Naive thymus-derived CD4-positive, alpha-beta T cell (primary cell): ENCODE data around the gene CRADD. TPM values are rescaled to one million over a fixed set of nuclear protein-coding genes. Genes with fewer than 3 reads are reported as not detected.
A peak's percentile ranks its signal among the peaks of the same experiment; 100 is the strongest.
"Not testable (repeated sequence)": the region's sequence is repeated elsewhere in the genome, so short reads cannot be mapped to it uniquely, and the experiment has no call there.

Experiments used
- ATAC-seq: fragments of 150-1000 bp; cut with Tn5 transposase; 2 replicates; pipeline ENCODE4 v1.10.0; 2021; ENCODE audit warnings: mild to moderate bottlenecking, moderate library complexity
- CTCF ChIA-PET: fragments of 350-600 bp; sonication (Branson Sonifier 250); formaldehyde crosslinking; loops from one replicate; lab custom pipeline; 2021; ENCODE audit warnings: antibody characterized with exemption; lab: Charles Lee
- POLR2A ChIA-PET: fragments of 350-600 bp; sonication (Branson Sonifier 250); formaldehyde crosslinking; loops from one replicate; lab custom pipeline; 2021; ENCODE audit warnings: antibody characterized with exemption, inconsistent platforms; lab: Charles Lee
- DNase-seq, 9 donors: peaks; one replicate each; pipeline versions ENCODE4 v3.0.0 to v3.0.0-alpha.2; 2020 to 2022; ENCODE audit warnings: mixed read lengths in 1 of 9
- H3K27ac ChIP-seq: one replicate; pipeline ENCODE4 v1.7.0; 2013; ENCODE audit warnings: mild to moderate bottlenecking, low read depth, low read length, moderate library complexity
- H3K27me3 ChIP-seq, 2 donors: one replicate each; pipeline ENCODE4 v1.7.0; 2013; ENCODE audit warnings: low read length in 2 of 2, mild to moderate bottlenecking in 2 of 2, moderate library complexity in 2 of 2; ENCODE audit not compliant: control insufficient read depth in 2 of 2, insufficient read depth in 2 of 2
- H3K36me3 ChIP-seq, 3 experiments: 1 replicate in 2 of 3; 2 replicates in 1 of 3; pipeline ENCODE4 v1.7.0; 2013; ENCODE audit warnings: low read length in 3 of 3, mild to moderate bottlenecking in 3 of 3, moderate library complexity in 1 of 3; ENCODE audit not compliant: insufficient read depth in 3 of 3, control insufficient read depth in 2 of 3
- H3K4me1 ChIP-seq, 2 donors: one replicate each; pipeline ENCODE4 v1.7.0; 2013; ENCODE audit warnings: low read length in 2 of 2, mild to moderate bottlenecking in 2 of 2, moderate library complexity in 1 of 2; ENCODE audit not compliant: control insufficient read depth in 2 of 2, insufficient read depth in 2 of 2
- H3K4me3 ChIP-seq: 2 replicates; pipeline ENCODE4 v1.7.0; 2013; ENCODE audit warnings: mild to moderate bottlenecking, low read length
- H3K9me3 ChIP-seq, 3 experiments: 1 replicate in 2 of 3; 2 replicates in 1 of 3; pipeline ENCODE4 v1.7.0; 2013; ENCODE audit warnings: low read length in 3 of 3; ENCODE audit not compliant: control insufficient read depth in 2 of 3
- H3K27ac Mint-ChIP-seq, 9 donors: one replicate each; pipeline ENCODE4 v1.8.0; 2020 to 2022; ENCODE audit warnings: mixed read lengths in 9 of 9, mild to moderate bottlenecking in 8 of 9, moderate library complexity in 5 of 9, inconsistent platforms in 2 of 9
- H3K27me3 Mint-ChIP-seq, 5 donors: one replicate each; pipeline ENCODE4 v1.8.0; 2021 to 2022; ENCODE audit warnings: mixed read lengths in 5 of 5, mild to moderate bottlenecking in 1 of 5
- H3K36me3 Mint-ChIP-seq, 5 donors: one replicate each; pipeline ENCODE4 v1.8.0; 2020 to 2022; ENCODE audit warnings: mixed read lengths in 5 of 5, mild to moderate bottlenecking in 3 of 5, inconsistent platforms in 1 of 5
- H3K4me1 Mint-ChIP-seq, 7 donors: one replicate each; pipeline ENCODE4 v1.8.0; 2020 to 2022; ENCODE audit warnings: mixed read lengths in 7 of 7, mild to moderate bottlenecking in 3 of 7, inconsistent platforms in 1 of 7
- H3K4me3 Mint-ChIP-seq, 10 donors: one replicate each; pipeline ENCODE4 v1.8.0; 2020 to 2022; ENCODE audit warnings: mild to moderate bottlenecking in 10 of 10, mixed read lengths in 10 of 10, moderate library complexity in 6 of 10, inconsistent platforms in 2 of 10
- H3K9me3 Mint-ChIP-seq, 11 donors: one replicate each; pipeline ENCODE4 v1.8.0; 2020 to 2022; ENCODE audit warnings: mixed read lengths in 11 of 11, mild to moderate bottlenecking in 4 of 11, inconsistent platforms in 1 of 11, moderate library complexity in 1 of 11
- intact Hi-C, 2 donors: fragments of 100-400 bp; cut with micrococcal nuclease; formaldehyde crosslinking; loops; one replicate each; pipeline ENCODE4 v1.15.1; 2023
- polyA plus RNA-seq, 2 donors: library from polyadenylated mRNA; unstranded; fragments of 300-500 nt; fragmentation: Illumina TruSeq; gene quantifications; one replicate each; pipeline ENCODE4 v1.2.3, GENCODE V29; 2021
- total RNA-seq, 6 experiments: library from RNA in 5 of 6; stranded (reverse) in 5 of 6; gene quantifications; 1 replicate in 5 of 6; 2 replicates in 1 of 6; pipeline ENCODE4 v1.2.3 and lab custom pipeline; 2021 to 2026

CRADD gene
- total and polyA plus RNA-seq, 7 experiments from 2014 or later, result 11.4 to 17.1 (median 13.8) TPM

DNA sequence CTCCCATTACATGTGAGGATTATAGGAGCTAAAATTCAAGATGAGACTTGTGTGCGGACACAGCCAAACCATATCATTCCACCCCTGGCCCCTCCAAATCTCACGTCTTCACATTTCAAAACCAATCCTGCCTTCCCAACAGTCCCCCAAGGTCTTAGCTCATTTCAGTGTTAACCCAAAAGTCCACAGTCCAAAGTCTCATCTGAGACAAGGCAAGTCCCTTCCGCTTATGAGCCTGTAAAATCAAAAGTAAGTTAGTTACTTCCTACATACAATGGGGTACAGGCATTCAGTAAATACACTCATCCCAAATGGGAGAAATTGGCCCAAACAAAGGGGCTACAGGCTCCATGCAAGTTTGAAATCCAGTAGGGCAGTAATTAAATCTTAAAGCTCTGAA is 76.1 kb downstream of the CRADD start:
- no peak for DNase-seq
- peaks cover 12 to 32% (median 19%) of the 10 kb centered on the region in 7 donors for H3K4me1 Mint-ChIP-seq
- H3K36me3 Mint-ChIP-seq, result peaks cover 14 to 36% (median 22%) of the 10 kb centered on the region in 5 donors
- peak overlapping the region in 1 of 10 donors; percentile 12 for H3K4me3 Mint-ChIP-seq
- H3K9me3 ChIP-seq, result peaks cover 0 to 8% (median 0%) of the 10 kb centered on the region in 3 experiments
- ChIA-PET CTCF (interaction anchor here (0.7 kb wide), 1 partner anchor 349 kb away, joined by 3 read pairs; no protein-coding TSS in a partner anchor), POLR2A (no interaction called here)
- peaks cover 0 to 25% (median 16%) of the 10 kb centered on the region in 11 donors for H3K9me3 Mint-ChIP-seq
- no peak overlapping the region for H3K27ac ChIP-seq
- H3K36me3 ChIP-seq, result no peaks in the 10 kb centered on the region
- H3K27me3 ChIP-seq, result no peaks in the 10 kb centered on the region
- ATAC-seq, result no peak
- no peaks in the 10 kb centered on the region for H3K27me3 Mint-ChIP-seq
- H3K27ac Mint-ChIP-seq, result no peak overlapping the region
- H3K4me1 ChIP-seq, result no peaks in the 10 kb centered on the region
- intact Hi-C loops, result no loop called here
- H3K4me3 ChIP-seq, result no peak overlapping the region

DNA sequence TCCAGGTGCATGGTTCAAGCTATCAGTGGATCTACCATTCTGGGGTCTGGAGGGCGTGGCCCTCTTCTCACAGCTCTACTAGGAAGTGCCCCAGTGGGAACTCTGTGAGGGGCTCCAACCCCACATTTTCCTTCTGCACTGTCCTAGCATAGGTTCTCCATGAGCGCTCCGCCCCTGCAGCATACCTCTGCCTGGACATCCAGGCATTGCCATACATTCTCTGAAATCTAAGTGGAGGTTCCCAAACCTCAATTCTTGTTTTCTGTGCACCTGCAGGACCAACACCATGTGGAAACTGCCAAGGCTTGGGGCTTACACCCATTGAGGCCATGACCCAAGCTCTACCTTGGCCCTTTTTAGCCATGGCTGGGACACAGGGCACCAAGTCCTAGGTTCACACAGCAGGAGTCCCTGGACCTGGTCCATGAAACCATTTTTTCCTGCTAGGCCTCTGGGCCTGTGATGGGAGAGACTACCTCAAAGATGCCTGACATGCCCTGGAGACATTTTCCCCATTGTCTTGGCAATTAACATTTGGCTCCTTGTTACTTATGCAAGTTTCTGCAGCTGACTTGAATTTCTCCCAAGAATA is 76.8 kb downstream of the CRADD start:
- no peak overlapping the region for H3K27ac ChIP-seq
- intact Hi-C loops, result no loop called here
- ATAC-seq (no peak), DNase-seq (no peak)
- H3K4me1 ChIP-seq, result no peaks in the 10 kb centered on the region
- Mint-ChIP-seq H3K4me3 (no peak overlapping the region), H3K27ac (no peak overlapping the region), H3K4me1 (peaks cover 14 to 32% (median 20%) of the 10 kb centered on the region in 7 donors), H3K36me3 (peaks cover 14 to 36% (median 22%) of the 10 kb centered on the region in 5 donors), H3K9me3 (peaks cover 0 to 25% (median 16%) of the 10 kb centered on the region in 11 donors), H3K27me3 (no peaks in the 10 kb centered on the region)
- POLR2A ChIA-PET, result no interaction called here
- H3K36me3 ChIP-seq, result no peaks in the 10 kb centered on the region
- H3K4me3 ChIP-seq, result no peak overlapping the region
- CTCF ChIA-PET, result interaction anchor here (0.7 kb wide), 1 partner anchor 348 kb away, joined by 3 read pairs; no protein-coding TSS in a partner anchor
- H3K9me3 ChIP-seq, result peaks cover 0 to 8% (median 0%) of the 10 kb centered on the region in 3 experiments
- H3K27me3 ChIP-seq, result no peaks in the 10 kb centered on the region

DNA sequence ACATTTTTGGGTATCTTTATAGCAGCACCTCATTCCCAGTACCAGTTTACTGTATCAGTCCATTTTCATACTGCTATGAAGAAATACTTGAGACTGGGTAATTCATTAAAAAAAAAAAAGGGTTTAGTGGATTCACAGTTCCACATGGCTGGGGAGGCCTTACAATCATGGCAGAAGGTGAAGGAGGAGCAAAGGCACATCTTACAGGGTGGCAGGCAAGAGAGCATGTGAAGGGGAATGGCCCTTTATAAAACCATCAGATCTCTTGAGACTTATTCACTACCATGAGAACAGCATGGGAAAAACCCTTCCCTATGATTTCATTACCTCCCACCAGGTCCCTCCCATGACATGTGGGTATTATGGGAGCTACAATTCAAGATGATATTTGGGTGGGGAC is 77.7 kb downstream of the CRADD start:
- H3K36me3 ChIP-seq, ATAC-seq, CTCF ChIA-PET, H3K4me1 ChIP-seq, H3K27ac Mint-ChIP-seq, H3K27ac ChIP-seq, DNase-seq, H3K9me3 ChIP-seq, H3K4me3 Mint-ChIP-seq, intact Hi-C loops, H3K4me3 ChIP-seq, H3K27me3 Mint-ChIP-seq, POLR2A ChIA-PET, H3K27me3 ChIP-seq: not testable (repeated sequence)
- H3K4me1 Mint-ChIP-seq, result peaks cover 14 to 34% (median 18%) of the 10 kb centered on the region in 7 donors
- H3K9me3 Mint-ChIP-seq, result peaks cover 0 to 25% (median 16%) of the 10 kb centered on the region in 11 donors
- H3K36me3 Mint-ChIP-seq, result peaks cover 14 to 38% (median 22%) of the 10 kb centered on the region in 5 donors

DNA sequence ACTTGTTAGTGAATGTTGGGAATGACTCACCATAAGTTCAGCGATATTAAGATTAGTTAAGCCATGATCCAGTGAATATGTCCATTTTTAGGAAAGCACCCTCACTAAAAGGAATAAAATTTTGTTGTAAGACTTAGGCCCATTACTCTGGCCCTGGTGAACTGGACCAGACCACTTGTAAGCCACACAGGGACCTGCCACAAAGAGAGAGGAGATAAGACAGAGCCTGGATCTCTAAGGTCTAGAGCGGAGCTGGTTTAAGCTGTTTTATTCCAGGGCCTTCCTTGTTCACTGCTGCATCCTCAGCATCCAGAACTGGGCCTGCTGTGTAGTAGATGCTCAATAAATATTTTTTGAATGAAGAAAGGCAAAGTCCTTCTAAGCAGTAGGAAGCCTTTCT is 79.1 kb downstream of the CRADD start:
- no peaks in the 10 kb centered on the region for H3K27me3 Mint-ChIP-seq
- no peak overlapping the region for H3K4me3 ChIP-seq
- H3K27ac Mint-ChIP-seq, result no peak overlapping the region
- no peaks in the 10 kb centered on the region for H3K4me1 ChIP-seq
- ChIA-PET CTCF (no interaction called here), POLR2A (no interaction called here)
- no peak overlapping the region for H3K27ac ChIP-seq
- DNase-seq, result no peak
- H3K9me3 ChIP-seq, result peaks cover 0 to 8% (median 0%) of the 10 kb centered on the region in 3 experiments
- H3K4me1 Mint-ChIP-seq, result peaks cover 18 to 38% (median 24%) of the 10 kb centered on the region in 7 donors
- no peaks in the 10 kb centered on the region for H3K27me3 ChIP-seq
- H3K36me3 ChIP-seq, result no peaks in the 10 kb centered on the region
- H3K4me3 Mint-ChIP-seq, result no peak overlapping the region
- no peak for ATAC-seq
- intact Hi-C loops, result no loop called here
- peaks cover 0 to 25% (median 16%) of the 10 kb centered on the region in 11 donors for H3K9me3 Mint-ChIP-seq
- H3K36me3 Mint-ChIP-seq, result peaks cover 18 to 35% (median 22%) of the 10 kb centered on the region in 5 donors

DNA sequence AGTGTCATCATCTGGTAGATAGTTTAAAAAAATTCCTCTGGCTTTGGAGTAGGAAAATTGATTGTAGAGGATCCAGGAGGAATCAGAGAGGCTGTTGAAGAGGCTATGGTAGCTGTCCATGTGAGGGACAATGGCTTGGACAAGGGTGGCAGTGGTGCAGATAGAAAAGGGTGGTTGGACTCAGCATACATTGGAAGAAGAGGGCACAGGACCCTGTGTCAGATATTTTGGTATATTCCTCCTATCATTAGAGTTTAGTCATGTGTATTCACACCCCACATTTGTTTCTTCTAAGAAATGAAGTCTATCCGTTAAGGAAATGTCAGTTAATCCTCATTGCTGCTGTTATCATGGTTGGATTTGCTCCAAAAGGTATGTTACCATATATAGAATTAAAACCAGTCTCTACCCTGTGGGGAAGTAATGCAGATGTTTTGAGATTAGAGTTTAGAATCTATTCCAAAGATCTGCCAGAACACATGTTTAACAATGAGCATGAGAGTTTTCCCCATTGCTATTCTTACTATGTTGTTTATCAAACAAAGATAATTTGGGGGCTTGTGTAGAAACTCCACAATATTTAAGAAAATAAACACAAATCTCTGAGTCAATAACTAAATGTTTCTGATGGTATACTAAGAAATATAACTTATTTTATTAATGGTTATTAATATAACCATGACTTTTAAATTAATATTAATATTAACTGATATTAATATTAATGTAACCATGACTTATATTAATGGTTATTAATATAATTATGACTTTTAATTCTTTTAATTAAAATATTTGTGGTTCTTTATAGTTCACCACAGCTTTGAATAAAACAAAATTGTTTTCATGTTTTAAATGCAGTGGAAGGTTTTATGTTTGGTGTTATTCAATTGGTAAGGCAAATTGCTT is 80.9 kb downstream of the CRADD start:
- peak overlapping the region in 1 of 9 donors; percentile 8 for H3K27ac Mint-ChIP-seq
- peaks cover 0 to 14% (median 8%) of the 10 kb centered on the region in 11 donors for H3K9me3 Mint-ChIP-seq
- H3K27ac ChIP-seq, result no peak overlapping the region
- H3K36me3 Mint-ChIP-seq, result peaks cover 11 to 26% (median 14%) of the 10 kb centered on the region in 5 donors
- no peak overlapping the region for H3K4me3 Mint-ChIP-seq
- ChIA-PET POLR2A (no interaction called here), CTCF (interaction anchor here (1.6 kb wide), 2 partner anchors 343 to 344 kb away, joined by 3 to 5 read pairs; no protein-coding TSS in a partner anchor)
- DNase-seq, result no peak
- no peaks in the 10 kb centered on the region for H3K27me3 Mint-ChIP-seq
- H3K4me1 ChIP-seq, result no peaks in the 10 kb centered on the region
- H3K27me3 ChIP-seq, result no peaks in the 10 kb centered on the region
- no peak for ATAC-seq
- H3K4me1 Mint-ChIP-seq, result peaks cover 19 to 53% (median 33%) of the 10 kb centered on the region in 7 donors
- no peak overlapping the region for H3K4me3 ChIP-seq
- no peaks in the 10 kb centered on the region for H3K36me3 ChIP-seq
- H3K9me3 ChIP-seq, result no peaks in the 10 kb centered on the region
- intact Hi-C loops, result no loop called here

DNA sequence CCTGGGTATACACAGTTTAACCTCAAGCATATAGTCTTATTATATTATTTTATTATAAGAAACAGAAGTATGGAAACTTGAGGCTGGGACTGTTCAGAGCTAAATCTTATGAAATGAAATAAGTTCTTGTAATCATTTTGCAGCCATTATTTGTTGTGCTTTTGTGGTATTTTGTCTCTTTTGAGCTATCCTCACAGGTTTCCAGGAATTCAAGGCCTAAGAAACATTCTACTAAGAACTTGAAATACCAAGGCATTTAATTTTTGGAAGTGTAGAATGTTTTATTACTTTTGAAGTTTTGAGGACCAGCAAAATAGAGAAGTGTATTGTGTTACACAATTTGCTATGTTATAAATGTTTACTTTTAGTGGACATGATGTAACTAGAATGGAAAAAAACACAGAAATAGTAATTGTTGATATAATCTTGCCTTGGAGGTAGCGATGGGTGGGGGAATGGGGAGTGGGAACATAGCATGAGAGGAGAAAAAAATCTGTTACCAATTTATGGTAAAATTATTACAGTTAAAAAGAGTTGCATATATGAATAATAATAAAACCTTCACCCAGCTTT is 81.7 kb downstream of the CRADD start:
- intact Hi-C loops, result no loop called here
- H3K9me3 Mint-ChIP-seq, result peaks cover 0 to 9% (median 5%) of the 10 kb centered on the region in 11 donors
- no peak overlapping the region for H3K4me3 ChIP-seq
- POLR2A ChIA-PET, result no interaction called here
- DNase-seq (no peak), ATAC-seq (no peak)
- CTCF ChIA-PET, result interaction anchor here (1.3 to 1.6 kb wide), 3 partner anchors 8 to 343 kb away, joined by 3 to 5 read pairs (median 3); no protein-coding TSS in a partner anchor
- H3K4me1 ChIP-seq, result no peaks in the 10 kb centered on the region
- peaks cover 7 to 18% (median 10%) of the 10 kb centered on the region in 5 donors for H3K36me3 Mint-ChIP-seq
- H3K9me3 ChIP-seq, result no peaks in the 10 kb centered on the region
- peaks cover 19 to 59% (median 33%) of the 10 kb centered on the region in 7 donors for H3K4me1 Mint-ChIP-seq
- H3K36me3 ChIP-seq, result no peaks in the 10 kb centered on the region
- H3K27me3 ChIP-seq, result no peaks in the 10 kb centered on the region
- peak overlapping the region in 4 of 9 donors; percentile 16 to 31 (median 25) for H3K27ac Mint-ChIP-seq
- H3K4me3 Mint-ChIP-seq, result peak overlapping the region in 3 of 10 donors; percentile 25 to 31 (median 29)
- H3K27me3 Mint-ChIP-seq, result no peaks in the 10 kb centered on the region
- H3K27ac ChIP-seq, result no peak overlapping the region
